ENCODE results near the gene TRERF1.
A peak's percentile ranks its signal among the peaks of the same experiment; 100 is the strongest.

Gene TRERF1

GRCh38 chr6:42452171-42453030 is 675 bp upstream of the TRERF1 start (continued):
- TF ChIP-seq ZNF311 (tag by site-specific recombination; IDR thresholded peaks at IDR 0.05; ENCODE audit: borderline replicate concordance) (no peak), FEZF1 (tag by site-specific recombination; IDR thresholded peaks at IDR 0.05) (no peak), KLF8 (tag by site-specific recombination; IDR thresholded peaks at IDR 0.05) (peak; percentile 90; the same call in 1 of the 2 replicates), KLF10 (tag by site-specific recombination; IDR thresholded peaks at IDR 0.05) (no peak; the same call in 1 of the 2 replicates), SP3 (tag by site-specific recombination; IDR thresholded peaks at IDR 0.05) (peak; percentile 77), ZNF202 (tag by site-specific recombination; IDR thresholded peaks at IDR 0.05; ENCODE audit: borderline replicate concordance) (no peak), IKZF3 (tag by site-specific recombination; IDR thresholded peaks at IDR 0.05) (peak; percentile 16; the same call in 1 of the 2 replicates), PRDM6 (tag by site-specific recombination; IDR thresholded peaks at IDR 0.05) (no peak), ZNF223 (tag by site-specific recombination; IDR thresholded peaks at IDR 0.05) (peak; percentile 55; the same call in 1 of the 2 replicates), ZNF626 (tag by site-specific recombination; IDR thresholded peaks at IDR 0.05) (no peak), ZNF510 (tag by site-specific recombination; IDR thresholded peaks at IDR 0.05; ENCODE audit: insufficient replicate concordance) (no peak), ZSCAN16 (tag by site-specific recombination; IDR thresholded peaks at IDR 0.05) (peak; percentile 44; the same call in 1 of the 2 replicates), SP7 (tag by site-specific recombination; IDR thresholded peaks at IDR 0.05) (peak; percentile 10; the same call in 1 of the 2 replicates), MZF1 (tag by site-specific recombination; IDR thresholded peaks at IDR 0.05; ENCODE audit: borderline replicate concordance) (peak; percentile 35; the same call in 1 of the 2 replicates), YY1 (tag by site-specific recombination; IDR thresholded peaks at IDR 0.05) (peak; percentile 30; the same call in 1 of the 2 replicates), ZNF600 (tag by site-specific recombination; IDR thresholded peaks at IDR 0.05) (peak; percentile 30), ZNF843 (tag by site-specific recombination; IDR thresholded peaks at IDR 0.05) (no peak), ZNF433 (tag by site-specific recombination; IDR thresholded peaks at IDR 0.05; ENCODE audit: low read depth) (no peak), ZNF561 (tag by site-specific recombination; IDR thresholded peaks at IDR 0.05; ENCODE audit: borderline replicate concordance) (0 out of 2 replicates have a peak, but pooled peaks have one; percentile 16), HIC1 (tag by site-specific recombination; IDR thresholded peaks at IDR 0.05) (no peak), ZNF16 (tag by site-specific recombination; IDR thresholded peaks at IDR 0.05; ENCODE audit: low read depth) (no peak), ZNF341 (tag by site-specific recombination; IDR thresholded peaks at IDR 0.05; ENCODE audit: low read depth) (peak; percentile 92), ZBTB20 (tag by site-specific recombination; IDR thresholded peaks at IDR 0.05) (peak; percentile 86), ZBTB8A (tag by site-specific recombination; IDR thresholded peaks at IDR 0.05) (peak; percentile 89), SP2 (tag by site-specific recombination; IDR thresholded peaks at IDR 0.05) (peak; percentile 65; the same call in 1 of the 2 replicates), PRDM1 (tag by site-specific recombination; IDR thresholded peaks at IDR 0.05) (no peak), ZNF211 (tag by site-specific recombination; IDR thresholded peaks at IDR 0.05; ENCODE audit: low read depth) (no peak), AEBP2 (tag by site-specific recombination; IDR thresholded peaks at IDR 0.05; ENCODE audit: borderline replicate concordance) (no peak), ZNF529 (tag by site-specific recombination; IDR thresholded peaks at IDR 0.05; ENCODE audit: insufficient replicate concordance) (no peak)
- TF ChIP-seq, protein P1, sequence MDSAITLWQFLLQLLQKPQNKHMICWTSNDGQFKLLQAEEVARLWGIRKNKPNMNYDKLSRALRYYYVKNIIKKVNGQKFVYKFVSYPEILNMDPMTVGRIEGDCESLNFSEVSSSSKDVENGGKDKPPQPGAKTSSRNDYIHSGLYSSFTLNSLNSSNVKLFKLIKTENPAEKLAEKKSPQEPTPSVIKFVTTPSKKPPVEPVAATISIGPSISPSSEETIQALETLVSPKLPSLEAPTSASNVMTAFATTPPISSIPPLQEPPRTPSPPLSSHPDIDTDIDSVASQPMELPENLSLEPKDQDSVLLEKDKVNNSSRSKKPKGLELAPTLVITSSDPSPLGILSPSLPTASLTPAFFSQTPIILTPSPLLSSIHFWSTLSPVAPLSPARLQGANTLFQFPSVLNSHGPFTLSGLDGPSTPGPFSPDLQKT (IDR thresholded peaks at IDR 0.05; ENCODE audit: borderline replicate concordance, low read depth, low read length) = no peak
- TF ChIP-seq, protein P2, sequence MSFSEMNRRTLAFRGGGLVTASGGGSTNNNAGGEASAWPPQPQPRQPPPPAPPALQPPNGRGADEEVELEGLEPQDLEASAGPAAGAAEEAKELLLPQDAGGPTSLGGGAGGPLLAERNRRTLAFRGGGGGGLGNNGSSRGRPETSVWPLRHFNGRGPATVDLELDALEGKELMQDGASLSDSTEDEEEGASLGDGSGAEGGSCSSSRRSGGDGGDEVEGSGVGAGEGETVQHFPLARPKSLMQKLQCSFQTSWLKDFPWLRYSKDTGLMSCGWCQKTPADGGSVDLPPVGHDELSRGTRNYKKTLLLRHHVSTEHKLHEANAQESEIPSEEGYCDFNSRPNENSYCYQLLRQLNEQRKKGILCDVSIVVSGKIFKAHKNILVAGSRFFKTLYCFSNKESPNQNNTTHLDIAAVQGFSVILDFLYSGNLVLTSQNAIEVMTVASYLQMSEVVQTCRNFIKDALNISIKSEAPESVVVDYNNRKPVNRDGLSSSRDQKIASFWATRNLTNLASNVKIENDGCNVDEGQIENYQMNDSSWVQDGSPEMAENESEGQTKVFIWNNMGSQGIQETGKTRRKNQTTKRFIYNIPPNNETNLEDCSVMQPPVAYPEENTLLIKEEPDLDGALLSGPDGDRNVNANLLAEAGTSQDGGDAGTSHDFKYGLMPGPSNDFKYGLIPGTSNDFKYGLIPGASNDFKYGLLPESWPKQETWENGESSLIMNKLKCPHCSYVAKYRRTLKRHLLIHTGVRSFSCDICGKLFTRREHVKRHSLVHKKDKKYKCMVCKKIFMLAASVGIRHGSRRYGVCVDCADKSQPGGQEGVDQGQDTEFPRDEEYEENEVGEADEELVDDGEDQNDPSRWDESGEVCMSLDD (tag by site-specific recombination; IDR thresholded peaks at IDR 0.05) = peak; percentile 80
